CD4-positive, alpha-beta memory T cell (primary cell): ENCODE data around the gene HLA-DOB. TPM values are rescaled to one million over a fixed set of nuclear protein-coding genes. Genes with fewer than 3 reads are reported as not detected.

Experiments used
- CTCF ChIA-PET: fragments of 350-600 bp; sonication (Branson Sonifier 250); formaldehyde crosslinking; loops from one replicate; lab custom pipeline; 2021; ENCODE audit warnings: inconsistent platforms; ENCODE audit not compliant: partially characterized antibody; lab: Charles Lee
- POLR2A ChIA-PET: fragments of 350-600 bp; sonication (Branson Sonifier 250); formaldehyde crosslinking; loops from one replicate; lab custom pipeline; 2021; ENCODE audit not compliant: partially characterized antibody; lab: Charles Lee
- DNase-seq, 5 donors: peaks; one replicate each; pipeline versions ENCODE4 v3.0.0 to v3.0.0-alpha.2; 2020 to 2022; ENCODE audit warnings: mixed read lengths in 1 of 5
- H3K27ac ChIP-seq: one replicate; pipeline ENCODE4 v1.7.0; 2013; ENCODE audit warnings: low read depth, low read length
- H3K27me3 ChIP-seq: 2 replicates; pipeline ENCODE4 v1.7.0; 2013; ENCODE audit warnings: mild to moderate bottlenecking, low read length, moderate library complexity; ENCODE audit not compliant: insufficient read depth
- H3K36me3 ChIP-seq: 2 replicates; pipeline ENCODE4 v1.7.0; 2013; ENCODE audit warnings: mild to moderate bottlenecking, low read length, moderate library complexity; ENCODE audit not compliant: insufficient read depth
- H3K4me1 ChIP-seq: 2 replicates; pipeline ENCODE4 v1.7.0; 2013; ENCODE audit warnings: mild to moderate bottlenecking, low read length, moderate library complexity; ENCODE audit not compliant: insufficient read depth
- H3K4me3 ChIP-seq, 2 donors: one replicate each; pipeline ENCODE4 v1.7.0; 2013; ENCODE audit warnings: low read length in 2 of 2, mild to moderate bottlenecking in 1 of 2
- H3K9me3 ChIP-seq, 2 donors: one replicate each; pipeline ENCODE4 v1.7.0; 2013; ENCODE audit warnings: low read length in 2 of 2, control low read depth in 1 of 2; ENCODE audit not compliant: control insufficient read depth in 1 of 2
- H3K27ac Mint-ChIP-seq, 7 donors: one replicate each; pipeline ENCODE4 v1.8.0; 2020 to 2021; ENCODE audit warnings: mixed read lengths in 7 of 7, mild to moderate bottlenecking in 6 of 7, inconsistent platforms in 3 of 7, moderate library complexity in 3 of 7
- H3K27me3 Mint-ChIP-seq, 2 donors: one replicate each; pipeline ENCODE4 v1.8.0; 2020 to 2021; ENCODE audit warnings: mixed read lengths in 2 of 2
- H3K36me3 Mint-ChIP-seq, 2 donors: one replicate each; pipeline ENCODE4 v1.8.0; 2020 to 2021; ENCODE audit warnings: mixed read lengths in 2 of 2, inconsistent platforms in 1 of 2, mild to moderate bottlenecking in 1 of 2
- H3K4me1 Mint-ChIP-seq, 4 donors: one replicate each; pipeline ENCODE4 v1.8.0; 2020 to 2021; ENCODE audit warnings: mixed read lengths in 4 of 4, mild to moderate bottlenecking in 1 of 4
- H3K4me3 Mint-ChIP-seq, 8 donors: one replicate each; pipeline ENCODE4 v1.8.0; 2020 to 2021; ENCODE audit warnings: mixed read lengths in 8 of 8, mild to moderate bottlenecking in 7 of 8, moderate library complexity in 6 of 8, inconsistent platforms in 3 of 8
- H3K9me3 Mint-ChIP-seq, 8 donors: one replicate each; pipeline ENCODE4 v1.8.0; 2020 to 2021; ENCODE audit warnings: mixed read lengths in 8 of 8, mild to moderate bottlenecking in 5 of 8, inconsistent platforms in 3 of 8, moderate library complexity in 1 of 8
- intact Hi-C: fragments of 100-400 bp; cut with micrococcal nuclease; formaldehyde crosslinking; loops from one replicate; pipeline ENCODE4 v1.15.1; 2023
- polyA plus RNA-seq, 2 donors: library from polyadenylated mRNA; unstranded; fragments of 300-500 nt; fragmentation: Illumina TruSeq; gene quantifications; one replicate each; pipeline ENCODE4 v1.2.3, GENCODE V29; 2021
- total RNA-seq, 2 experiments: library from RNA; stranded (reverse); gene quantifications; one replicate each; pipeline ENCODE4 v1.2.3, GENCODE V29; 2021

Gene HLA-DOB
- total and polyA plus RNA-seq, 4 experiments from 2014 or later: 0.22 to 2.8 (median 0.86) TPM

DNA sequence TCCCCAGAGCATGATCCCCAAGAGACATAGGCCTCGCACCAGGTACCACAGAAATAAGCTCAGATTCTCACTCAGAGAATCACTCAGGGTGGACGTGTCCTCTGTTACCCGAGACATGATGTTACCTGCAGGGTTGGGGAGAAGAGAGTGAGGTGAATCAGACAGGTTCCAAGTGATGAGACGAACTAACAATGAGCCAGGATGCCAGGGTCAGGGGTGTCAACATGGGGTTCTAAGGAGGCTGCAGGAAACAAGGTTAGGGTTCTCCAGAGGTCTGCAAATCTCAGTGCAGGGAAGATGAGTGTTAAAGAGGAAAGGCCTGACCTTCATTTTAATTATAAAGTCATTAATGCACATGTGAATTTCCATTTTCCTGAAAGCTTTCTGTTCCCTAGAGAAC lies 34.2 kb upstream of the HLA-DOB start:
- Histone ChIP-seq H3K27me3 (no peaks in the 10 kb centered on the region), H3K4me1 (peaks cover 76% of the 10 kb centered on the region), H3K4me3 (peak overlapping the region; percentile 2 to 93), H3K9me3 (no peaks in the 10 kb centered on the region), H3K36me3 (peaks cover 56% of the 10 kb centered on the region), H3K27ac (peak overlapping the region; percentile 100)
- intact Hi-C loops: loop anchor here (10.0 kb wide), 1 partner anchor 226 kb away; no protein-coding TSS in a partner anchor
- peaks cover 57 to 92% (median 69%) of the 10 kb centered on the region in 4 donors for H3K4me1 Mint-ChIP-seq
- H3K4me3 Mint-ChIP-seq: peak overlapping the region; percentile 98 to 100 (median 99)
- peak overlapping the region; percentile 85 to 99 (median 94) for H3K27ac Mint-ChIP-seq
- no peaks in the 10 kb centered on the region for H3K9me3 Mint-ChIP-seq
- POLR2A ChIA-PET: interaction anchor here (1.5 to 3.7 kb wide), 3 partner anchors 11 to 129 kb away, joined by 4 to 75 read pairs (median 32); partner anchors contain the start of gene TAP2
- DNase-seq: no peak
- no peaks in the 10 kb centered on the region for H3K27me3 Mint-ChIP-seq
- peaks cover 72 to 93% of the 10 kb centered on the region in 2 donors for H3K36me3 Mint-ChIP-seq
- CTCF ChIA-PET: interaction anchor here (1.4 to 3.2 kb wide), 3 partner anchors 12 to 133 kb away, joined by 4 to 39 read pairs (median 14); partner anchors contain the start of gene TAP2

DNA sequence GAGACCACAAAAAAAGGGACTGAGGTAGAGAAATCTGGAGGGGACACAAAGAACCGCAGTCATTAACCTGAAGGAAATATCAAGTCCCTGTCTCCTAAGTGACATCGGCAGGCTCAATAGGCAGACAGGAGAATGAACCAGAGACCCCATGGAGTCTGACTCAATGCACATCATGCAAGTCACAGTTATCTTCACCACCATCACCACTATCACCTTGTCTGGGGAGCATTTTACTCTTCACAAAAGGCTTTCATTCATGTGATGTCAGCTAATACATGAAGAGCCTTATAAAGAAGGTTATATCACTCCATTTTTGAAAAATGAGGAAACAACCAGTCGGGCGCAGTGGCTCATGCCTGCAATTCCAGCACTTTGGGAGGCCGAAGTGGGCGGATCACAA lies 32.3 kb upstream of the HLA-DOB start:
- peaks cover 79 to 93% of the 10 kb centered on the region in 2 donors for H3K36me3 Mint-ChIP-seq
- H3K27ac Mint-ChIP-seq: peak overlapping the region; percentile 81 to 100 (median 91)
- H3K27me3 Mint-ChIP-seq: no peaks in the 10 kb centered on the region
- DNase-seq: no peak
- H3K4me3 ChIP-seq: no peak overlapping the region
- ChIA-PET CTCF (interaction anchor here (0.8 to 3.2 kb wide), 2 partner anchors 10 to 136 kb away, joined by 5 to 39 read pairs; partner anchors contain the start of gene TAP2), POLR2A (interaction anchor here (1.1 to 3.7 kb wide), 2 partner anchors 9 to 122 kb away, joined by 6 to 75 read pairs; partner anchors contain the start of gene TAP2)
- H3K9me3 Mint-ChIP-seq: no peaks in the 10 kb centered on the region
- intact Hi-C loops: loop anchor here (10.0 kb wide), 1 partner anchor 1194 kb away; the partner anchor contains the start of genes APOM and BAG6
- peaks cover 73% of the 10 kb centered on the region for H3K4me1 ChIP-seq
- H3K4me3 Mint-ChIP-seq: peak overlapping the region; percentile 57 to 97 (median 82)
- peaks cover 66% of the 10 kb centered on the region for H3K36me3 ChIP-seq
- peak overlapping the region; percentile 42 for H3K27ac ChIP-seq
- peaks cover 51 to 92% (median 63%) of the 10 kb centered on the region in 4 donors for H3K4me1 Mint-ChIP-seq
- H3K27me3 ChIP-seq: no peaks in the 10 kb centered on the region
- H3K9me3 ChIP-seq: no peaks in the 10 kb centered on the region

DNA sequence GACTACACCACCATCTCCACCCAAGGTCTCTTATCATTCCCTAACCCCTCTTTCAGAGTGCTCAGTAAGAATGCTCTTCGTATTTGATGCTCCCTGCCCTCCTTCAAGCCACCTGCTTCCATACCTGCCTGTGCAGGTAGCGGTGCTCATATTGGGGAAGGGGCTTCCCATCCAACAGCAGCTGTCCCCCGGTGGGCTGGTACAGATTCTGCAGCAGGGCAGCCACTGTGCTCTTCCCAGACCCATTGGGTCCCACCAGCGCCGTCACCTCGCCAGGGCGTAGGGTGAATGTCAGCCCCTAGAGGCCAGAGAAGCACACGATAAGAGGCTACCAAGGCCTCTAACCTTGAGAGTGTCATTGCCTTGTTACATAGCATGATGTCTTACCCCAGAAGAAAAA lies 31.0 kb upstream of the HLA-DOB start:
- intact Hi-C loops: loop anchor here (10.0 kb wide), 1 partner anchor 1193 kb away; the partner anchor contains the start of genes APOM and BAG6
- CTCF ChIA-PET: interaction anchor here (2.3 to 11.2 kb wide), 2 partner anchors 9 to 10 kb away, joined by 11 to 480 read pairs; partner anchors contain the start of genes PSMB9, TAP1 and TAP2
- POLR2A ChIA-PET: interaction anchor here (0.8 to 11.6 kb wide), 4 partner anchors 9 to 125 kb away, joined by 3 to 1160 read pairs (median 277); partner anchors contain the start of genes BRD2, PSMB9, TAP1 and TAP2
- Histone ChIP-seq H3K4me3 (peak overlapping the region in 1 of 2 donors; percentile 11), H3K4me1 (peaks cover 76% of the 10 kb centered on the region), H3K9me3 (no peaks in the 10 kb centered on the region), H3K36me3 (peaks cover 66% of the 10 kb centered on the region), H3K27ac (peak overlapping the region; percentile 99), H3K27me3 (no peaks in the 10 kb centered on the region)
- no peak for DNase-seq
- peaks cover 80 to 94% of the 10 kb centered on the region in 2 donors for H3K36me3 Mint-ChIP-seq
- H3K4me1 Mint-ChIP-seq: peaks cover 54 to 97% (median 67%) of the 10 kb centered on the region in 4 donors
- H3K4me3 Mint-ChIP-seq: peak overlapping the region; percentile 94 to 100 (median 97)
- peak overlapping the region; percentile 81 to 100 (median 99) for H3K27ac Mint-ChIP-seq
- no peaks in the 10 kb centered on the region for H3K9me3 Mint-ChIP-seq
- H3K27me3 Mint-ChIP-seq: no peaks in the 10 kb centered on the region

DNA sequence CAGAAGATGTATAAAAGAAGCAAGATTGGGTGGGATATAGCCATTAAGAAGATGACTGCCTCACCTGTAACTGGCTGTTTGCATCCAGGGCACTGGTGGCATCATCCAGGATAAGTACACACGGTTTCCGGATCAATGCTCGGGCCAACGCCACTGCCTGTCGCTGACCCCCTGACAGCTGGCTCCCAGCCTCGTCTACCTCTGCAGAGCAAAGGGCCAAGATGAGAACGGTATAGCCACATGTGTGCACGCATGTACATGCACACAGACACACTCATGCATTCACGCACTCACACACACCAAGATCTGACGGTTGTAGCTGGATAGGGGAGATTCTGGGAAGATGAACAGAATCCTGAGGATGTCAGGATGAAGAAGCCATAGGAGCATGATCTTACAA lies 30.2 kb upstream of the HLA-DOB start:
- peaks cover 79 to 92% of the 10 kb centered on the region in 2 donors for H3K36me3 Mint-ChIP-seq
- H3K4me3 ChIP-seq: peak overlapping the region in 1 of 2 donors; percentile 30
- POLR2A ChIA-PET: interaction anchor here (0.8 to 11.6 kb wide), 5 partner anchors 9 to 126 kb away, joined by 3 to 1160 read pairs (median 5); partner anchors contain the start of genes BRD2, PSMB9, TAP1 and TAP2

DNA sequence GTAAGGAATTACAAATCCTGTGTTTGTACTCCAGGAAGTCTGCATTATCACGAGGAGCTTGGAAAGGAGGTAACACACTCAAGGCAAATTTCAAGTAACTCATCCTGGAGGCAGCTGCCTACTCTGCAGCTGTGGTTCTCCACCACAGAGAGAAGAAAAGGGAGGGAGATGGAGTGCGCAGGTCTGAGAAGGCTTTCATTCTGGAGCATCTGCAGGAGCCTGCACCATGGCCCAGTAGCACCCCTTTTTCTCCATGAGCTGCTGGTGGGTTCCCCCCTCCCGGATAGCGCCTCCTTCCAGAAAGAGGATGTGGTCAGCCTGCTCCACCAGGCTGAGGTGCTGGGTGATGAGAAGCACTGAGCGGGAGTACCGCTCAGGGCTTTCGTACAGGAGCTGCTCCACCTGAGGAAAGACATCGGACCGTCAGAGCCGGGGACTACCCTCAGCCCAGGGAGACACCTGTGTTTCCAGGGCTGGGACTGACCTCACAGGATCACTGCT lies 28.6 kb upstream of the HLA-DOB start:
- H3K36me3 Mint-ChIP-seq: peaks cover 78 to 92% of the 10 kb centered on the region in 2 donors
- Histone ChIP-seq H3K27ac (peak overlapping the region; percentile 99), H3K36me3 (peaks cover 63% of the 10 kb centered on the region), H3K27me3 (no peaks in the 10 kb centered on the region), H3K4me1 (peaks cover 79% of the 10 kb centered on the region), H3K4me3 (peak overlapping the region; percentile 89 to 98), H3K9me3 (no peaks in the 10 kb centered on the region)
- peak; percentile 43 to 76 (median 57) for DNase-seq
- no peaks in the 10 kb centered on the region for H3K27me3 Mint-ChIP-seq
- H3K9me3 Mint-ChIP-seq: no peaks in the 10 kb centered on the region
- H3K4me3 Mint-ChIP-seq: peak overlapping the region; percentile 94 to 100 (median 97)
- ChIA-PET CTCF (interaction anchor here (0.8 to 11.2 kb wide), 13 partner anchors 12 to 139 kb away, joined by 3 to 480 read pairs (median 4); partner anchors contain the start of genes PSMB9 and TAP1), POLR2A (interaction anchor here (0.7 to 11.6 kb wide), 31 partner anchors 8 to 1270 kb away, joined by 3 to 1160 read pairs (median 8); partner anchors contain the start of genes B3GALT4, BAG6, BRD2 and GPSM3)
- H3K4me1 Mint-ChIP-seq: peaks cover 61 to 97% (median 71%) of the 10 kb centered on the region in 4 donors
- peak overlapping the region; percentile 99 to 100 (median 99) for H3K27ac Mint-ChIP-seq
- intact Hi-C loops: loop anchor here (2.0 to 10.0 kb wide), 2 partner anchors 49 to 1191 kb away; partner anchors contain the start of genes APOM and BAG6

More for the DNA sequence above, 30.2 kb upstream of the HLA-DOB start:
- no peak for DNase-seq
- no peaks in the 10 kb centered on the region for H3K9me3 Mint-ChIP-seq
- H3K4me1 Mint-ChIP-seq: peaks cover 60 to 97% (median 72%) of the 10 kb centered on the region in 4 donors
- H3K27ac Mint-ChIP-seq: peak overlapping the region; percentile 73 to 100 (median 99)
- H3K27me3 ChIP-seq: no peaks in the 10 kb centered on the region
- no peaks in the 10 kb centered on the region for H3K27me3 Mint-ChIP-seq
- CTCF ChIA-PET: interaction anchor here (1.5 to 11.2 kb wide), 4 partner anchors 9 to 107 kb away, joined by 3 to 480 read pairs (median 25); partner anchors contain the start of genes PSMB9, TAP1 and TAP2
- H3K36me3 ChIP-seq: peaks cover 71% of the 10 kb centered on the region
- H3K4me1 ChIP-seq: peaks cover 79% of the 10 kb centered on the region
- intact Hi-C loops: loop anchor here (10.0 kb wide), 1 partner anchor 1192 kb away; the partner anchor contains the start of genes APOM and BAG6
- H3K4me3 Mint-ChIP-seq: peak overlapping the region; percentile 94 to 100 (median 97)
- peak overlapping the region; percentile 99 for H3K27ac ChIP-seq
- no peaks in the 10 kb centered on the region for H3K9me3 ChIP-seq

DNA sequence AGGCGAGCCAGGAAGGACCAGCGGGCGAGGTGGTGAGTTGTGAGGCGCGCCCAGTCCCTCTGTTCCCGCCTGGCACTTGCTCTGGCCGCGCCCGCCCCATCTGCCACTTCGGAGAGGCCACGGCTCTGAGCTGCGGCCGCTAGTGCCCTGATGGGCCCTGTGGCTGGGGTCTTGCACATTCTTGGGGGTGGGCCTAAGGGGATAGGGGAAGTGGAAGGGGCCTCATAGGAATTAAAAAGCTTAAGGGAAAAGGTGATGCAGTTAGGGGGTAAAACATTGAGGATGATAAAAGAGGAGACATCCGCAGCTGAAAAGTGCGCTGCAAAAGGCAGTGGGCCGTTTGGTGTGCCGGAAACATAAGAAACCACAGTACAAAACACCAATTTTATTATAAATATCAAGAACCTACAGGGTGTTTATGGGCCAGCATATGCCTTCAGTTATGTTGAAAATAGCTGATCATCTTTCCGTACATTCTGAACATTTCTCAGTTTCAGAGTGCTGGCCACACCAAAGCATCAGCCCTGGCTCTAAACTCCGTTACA lies 28.1 kb upstream of the HLA-DOB start:
- H3K4me3 ChIP-seq: peak overlapping the region; percentile 89 to 98
- peaks cover 58% of the 10 kb centered on the region for H3K36me3 ChIP-seq
- peak overlapping the region; percentile 94 to 100 (median 97) for H3K4me3 Mint-ChIP-seq
- peaks cover 79% of the 10 kb centered on the region for H3K4me1 ChIP-seq
- no peaks in the 10 kb centered on the region for H3K27me3 ChIP-seq
- CTCF ChIA-PET: interaction anchor here (1.0 to 11.2 kb wide), 13 partner anchors 11 to 140 kb away, joined by 3 to 480 read pairs (median 4); partner anchors contain the start of genes HLA-DMA, PSMB9 and TAP1
- H3K27me3 Mint-ChIP-seq: no peaks in the 10 kb centered on the region
- peak overlapping the region; percentile 99 to 100 (median 99) for H3K27ac Mint-ChIP-seq
- peak overlapping the region; percentile 99 for H3K27ac ChIP-seq
- intact Hi-C loops: loop anchor here (1.0 to 10.0 kb wide), 4 partner anchors 8 to 1190 kb away; partner anchors contain the start of genes APOM, BAG6 and TAP1
- H3K9me3 Mint-ChIP-seq: no peaks in the 10 kb centered on the region
- H3K4me1 Mint-ChIP-seq: peaks cover 62 to 97% (median 71%) of the 10 kb centered on the region in 4 donors
- POLR2A ChIA-PET: interaction anchor here (0.8 to 11.6 kb wide), 34 partner anchors 10 to 1264 kb away, joined by 3 to 1160 read pairs (median 8); partner anchors contain the start of genes B3GALT4, BAG6, BRD2 and DXO
- peak in 1 of 5 donors; percentile 61 for DNase-seq
- peaks cover 76 to 89% of the 10 kb centered on the region in 2 donors for H3K36me3 Mint-ChIP-seq
- no peaks in the 10 kb centered on the region for H3K9me3 ChIP-seq
